K562 (cell line): ENCODE results near the gene TMEM81. TPM values are rescaled to one million over a fixed set of nuclear protein-coding genes. Genes with fewer than 3 reads are reported as not detected.

Experiments
- ATAC-seq: fragments of 200-7000 bp; cut with Tn5 transposase; 3 replicates; pipeline ENCODE4 v1.9.1; 2020; ENCODE audit warnings: moderate library complexity
- BruUV-seq: library from RNA; stranded (reverse); fragments of 400-500 nt; replicated peaks from 2 replicates; lab custom pipeline; 2021; lab: Mats Ljungman, UMichigan
- CTCF ChIA-PET: fragments of 300-600 bp; formaldehyde crosslinking; extraction: SDS; loops from one replicate; lab custom pipeline; 2021; ENCODE audit warnings: low intra/inter-chr PET ratio; lab: Yijun Ruan, JAX
- POLR2A ChIA-PET: fragments of 300-600, 350-650 bp; sonication (Branson Sonifier 250); formaldehyde crosslinking; extraction: SDS; loops from one replicate; lab custom pipeline; 2021; ENCODE audit warnings: antibody characterized with exemption, inconsistent platforms; lab: Yijun Ruan, JAX
- DNase-seq, 4 experiments: peaks; one replicate each; pipeline versions ENCODE4 v3.0.0 to v3.0.0-alpha.2; 2011 to 2018; ENCODE audit warnings: low spot score in 3 of 4, mixed read lengths in 3 of 4; ENCODE audit errors: extremely low read depth in 1 of 4
- FAIRE-seq: peaks from 2 replicates; lab custom pipeline; 2011; peaks lifted over from hg19 to GRCh38; lab: Jason Lieb, UNC
- H2AFZ ChIP-seq: 2 replicates; pipeline ENCODE4 v1.6.0; 2011; ENCODE audit warnings: low read depth, low read length, control low read depth, inconsistent platforms
- H3K27ac ChIP-seq: fragments of 200-600 bp; 3 replicates; pipeline ENCODE4 v1.8.0; 2011; ENCODE audit warnings: low read depth, mild to moderate bottlenecking, control low read depth, inconsistent platforms, low read length, moderate library complexity, mixed read lengths; ENCODE audit errors: extremely low read depth
- H3K27me3 ChIP-seq, 2 experiments: fragments of 300-600 bp in 1 of 2; 2 replicates in 1 of 2; 3 replicates in 1 of 2; pipeline versions ENCODE4 v1.6.0 to v1.8.0; 2011; ENCODE audit warnings: inconsistent platforms in 2 of 2, low read length in 2 of 2, mild to moderate bottlenecking in 1 of 2, mixed read lengths in 1 of 2, moderate library complexity in 1 of 2; ENCODE audit not compliant: control insufficient read depth in 2 of 2, insufficient read depth in 2 of 2
- H3K36me3 ChIP-seq: fragments of 300-600 bp; 3 replicates; pipeline ENCODE4 v1.8.0; 2011; ENCODE audit warnings: mild to moderate bottlenecking, low read length, inconsistent platforms; ENCODE audit not compliant: control insufficient read depth, insufficient read depth
- H3K4me1 ChIP-seq, 2 experiments: fragments of 200-600 bp in 1 of 2; replicated peaks in 1 of 2; 2 replicates in 1 of 2; 3 replicates in 1 of 2; pipeline versions ENCODE4 v1.5.1 to v1.8.0; 2011; ENCODE audit warnings: inconsistent platforms in 2 of 2, low read length in 2 of 2, mild to moderate bottlenecking in 1 of 2, mixed read lengths in 1 of 2, moderate library complexity in 1 of 2; ENCODE audit not compliant: control insufficient read depth in 2 of 2, insufficient read depth in 2 of 2
- H3K4me2 ChIP-seq: 2 replicates; pipeline ENCODE4 v1.6.1; 2011; ENCODE audit warnings: low read length, control low read depth, inconsistent platforms, mixed read lengths; ENCODE audit not compliant: insufficient read depth
- H3K4me3 ChIP-seq: fragments of 200-600 bp; sonication (generic), shearing (Covaris generic); 2 replicates; pipeline ENCODE4 v1.5.1; 2016; ENCODE audit warnings: control low read depth, inconsistent platforms
- H3K79me2 ChIP-seq: fragments of 200-600 bp; 3 replicates; pipeline ENCODE4 v1.8.0; 2011; ENCODE audit warnings: low read length, inconsistent platforms; ENCODE audit not compliant: control insufficient read depth, insufficient read depth
- H3K9ac ChIP-seq, 2 experiments: 2 replicates each; pipeline versions ENCODE4 v1.6.0 to v1.6.1; 2011; ENCODE audit warnings: low read depth in 2 of 2, low read length in 2 of 2, control low read depth in 1 of 2, inconsistent platforms in 1 of 2, mild to moderate bottlenecking in 1 of 2, mixed read lengths in 1 of 2; ENCODE audit not compliant: insufficient read depth in 1 of 2
- H3K9me1 ChIP-seq: one replicate; pipeline ENCODE4 v1.6.0; 2011; ENCODE audit warnings: inconsistent platforms, mild to moderate bottlenecking, low read length, moderate library complexity; ENCODE audit not compliant: control insufficient read depth, insufficient read depth
- H3K9me3 ChIP-seq: replicated peaks from 2 replicates; pipeline ENCODE4 v1.5.1; 2011; ENCODE audit warnings: low read depth, low read length, inconsistent platforms; ENCODE audit not compliant: control insufficient read depth, insufficient read depth
- H4K20me1 ChIP-seq: replicated peaks from 2 replicates; pipeline ENCODE4 v1.6.1; 2011; ENCODE audit warnings: low read length, inconsistent platforms, mixed read lengths; ENCODE audit not compliant: control insufficient read depth, insufficient read depth
- BCOR ChIP-seq: fragments of 450-650 bp; IDR thresholded peaks from 2 replicates; pipeline ENCODE4 v1.6.1; 2016
- BMI1 ChIP-seq: fragments of 150-350 bp; IDR thresholded peaks from 2 replicates; pipeline ENCODE4 v1.6.1; 2014; ENCODE audit warnings: low read length
- CXXC5 ChIP-seq: fragments of 250-450 bp; sonication (Bioruptor Pico); IDR thresholded peaks from 2 replicates; pipeline ENCODE4 v1.8.0; 2022; ENCODE audit warnings: inconsistent platforms, mild to moderate bottlenecking, moderate library complexity
- HDAC2 ChIP-seq: fragments of 450-650 bp; IDR thresholded peaks from 2 replicates; pipeline ENCODE4 v1.6.1; 2016; ENCODE audit warnings: mild to moderate bottlenecking
- NCOA2 ChIP-seq, 2 experiments: fragments of 450-650 bp; IDR thresholded peaks; 2 replicates each; pipeline ENCODE4 v1.6.1; 2018; ENCODE audit warnings: mild to moderate bottlenecking in 2 of 2, moderate library complexity in 1 of 2; ENCODE audit not compliant: partially characterized antibody in 2 of 2
- RBM25 ChIP-seq: fragments of 200-400 bp; formaldehyde crosslinking; IDR thresholded peaks from 2 replicates; pipeline ENCODE4 v1.6.1; 2018; ENCODE audit warnings: low read length, low read depth, moderate library complexity; ENCODE audit not compliant: severe bottlenecking
- RCOR1 ChIP-seq, 2 experiments: IDR thresholded peaks; 2 replicates each; pipeline ENCODE4 v1.6.1; 2012; ENCODE audit warnings: low read depth in 2 of 2, low read length in 2 of 2, borderline replicate concordance in 1 of 2, improper control_type of control experiment in 1 of 2
- TAF15 ChIP-seq: fragments of 200-400 bp; formaldehyde crosslinking; IDR thresholded peaks from 2 replicates; pipeline ENCODE4 v1.6.1; 2017; ENCODE audit warnings: mild to moderate bottlenecking, low read depth, low read length, moderate library complexity
- ZNF24 ChIP-seq: fragments of 450-650 bp; IDR thresholded peaks from 2 replicates; pipeline ENCODE4 v1.6.1; 2016
- WGBS: fragments of 100-300 bp; shearing (Covaris generic); methylation state at CpG from one replicate; pipeline ENCODE4 v1.1.6; 2016; ENCODE audit warnings: low coverage, mixed read lengths; ENCODE audit not compliant: insufficient coverage; ENCODE audit errors: missing lambda C conversion rate; 5-methylcytosine and 5-hydroxymethylcytosine counted together
- in situ Hi-C: fragments of 300-500 bp; cut with MboI; formaldehyde crosslinking; loops from 4 replicates; pipeline ENCODE4 v1.15.0; 2018; ENCODE audit warnings: inconsistent platforms, mixed read lengths
- intact Hi-C: fragments of 100-400 bp; cut with micrococcal nuclease; formaldehyde crosslinking; loops from 2 replicates; pipeline ENCODE4 v1.14.2; 2022
- polyA plus RNA-seq, 8 experiments: library from polyadenylated mRNA; depleted of rRNA in 4 of 8; stranded (reverse) in 5 of 8; unstranded in 3 of 8; fragments of >200 nt; fragmentation: Nextera tagmentation in 2 of 8; fragmentation: Illumina TruSeq in 1 of 8; extraction: Ambion mirVana in 2 of 8; extraction: Trizol in 1 of 8; gene quantifications; 2 replicates each; pipeline versions ENCODE4 v1.2.1 to v1.2.3, GENCODE V29; 2011 to 2014; ENCODE audit warnings: inconsistent platforms in 1 of 8, missing spikeins in 1 of 8
- total RNA-seq, 7 experiments: library from RNA; depleted of rRNA in 6 of 7; stranded (reverse); fragments of >200 nt in 6 of 7; fragmentation: Illumina TruSeq in 2 of 7; extraction: Trizol in 2 of 7; gene quantifications; 2 replicates each; pipeline versions ENCODE4 v1.2.1 to v1.2.3, GENCODE V29; 2011 to 2021; ENCODE audit warnings: low replicate concordance in 1 of 7

Gene TMEM81
- total and polyA plus RNA-seq, 9 of the 15 experiments (the other 6 are each of a cell fraction or from before 2014, with no cell fraction given): 3.2 to 6.1 (median 4.4) TPM

DNA sequence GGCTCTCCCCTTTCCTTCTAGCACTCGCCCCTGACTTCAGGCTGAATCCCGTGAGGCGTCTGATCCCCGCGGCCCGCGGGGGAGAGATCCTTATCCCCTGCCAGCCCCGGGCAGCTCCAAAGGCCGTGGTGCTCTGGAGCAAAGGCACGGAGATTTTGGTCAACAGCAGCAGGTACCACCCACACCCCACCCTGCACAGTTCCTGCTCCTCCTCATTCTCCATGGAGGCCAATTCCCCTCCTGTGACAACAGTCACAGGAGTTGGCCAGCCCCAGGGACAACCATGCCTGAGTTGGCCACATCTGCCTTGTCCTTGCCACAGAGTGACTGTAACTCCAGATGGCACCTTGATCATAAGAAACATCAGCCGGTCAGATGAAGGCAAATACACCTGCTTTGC, 20.0 kb downstream of the TMEM81 start:
- ATAC-seq (no peak), DNase-seq (no peak), FAIRE-seq (no peak)
- Histone ChIP-seq H4K20me1 (peaks cover 12% of the 10 kb centered on the region), H3K36me3 (no peaks in the 10 kb centered on the region), H3K9ac (no peak overlapping the region), H3K9me3 (no peaks in the 10 kb centered on the region), H3K27me3 (peaks cover 36 to 71% of the 10 kb centered on the region in 2 experiments), H3K79me2 (no peaks in the 10 kb centered on the region), H3K27ac (no peak overlapping the region), H2AFZ (no peak overlapping the region), H3K9me1 (no peaks in the 10 kb centered on the region), H3K4me1 (peaks cover 0 to 23% of the 10 kb centered on the region in 2 experiments; a peak in 3 of 5 replicates), H3K4me2 (no peak overlapping the region), H3K4me3 (no peak overlapping the region)
- in situ Hi-C loops: loop anchor here (5.0 kb wide), 1 partner anchor 87 kb away; no protein-coding TSS in a partner anchor
- ChIA-PET POLR2A (interaction anchor here (0.7 kb wide), 1 partner anchor 268 kb away, joined by 3 read pairs; no protein-coding TSS in a partner anchor), CTCF (interaction anchor here (1.1 kb wide), 1 partner anchor 10 kb away, joined by 5 read pairs; no protein-coding TSS in a partner anchor)
- WGBS: under 1% methylated on average over 11 of the region's 11 CpGs
- TF ChIP-seq CXXC5 (0 out of 2 replicates have a peak, but pooled peaks have one; percentile 14), TAF15 (no peak)
- intact Hi-C loops: loop anchor here (10.0 kb wide), 1 partner anchor 260 kb away; no protein-coding TSS in a partner anchor
- no TSS peak for BruUV-seq

DNA sequence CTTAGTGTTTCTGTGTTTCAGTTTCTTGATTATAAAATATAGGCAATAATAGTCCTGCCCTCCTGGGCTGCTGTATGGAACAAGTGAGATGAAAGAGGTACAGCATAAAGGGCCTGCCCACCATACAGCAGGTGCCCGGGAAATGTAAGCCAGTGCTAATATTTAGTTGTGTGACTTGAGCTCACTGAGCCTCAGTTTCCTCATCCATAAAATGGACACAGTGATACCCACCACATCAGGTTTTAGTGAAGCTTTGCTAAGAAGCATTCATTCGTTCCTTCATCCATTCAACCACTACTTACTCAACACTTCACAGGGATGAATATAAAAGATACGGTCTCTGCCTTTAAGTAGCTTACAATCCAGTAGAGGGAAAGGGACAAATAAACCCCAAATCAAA, 21.4 kb downstream of the TMEM81 start:
- POLR2A ChIA-PET: interaction anchor here (0.6 to 2.0 kb wide), 7 partner anchors 8 to 201 kb away, joined by 3 to 11 read pairs (median 4); no protein-coding TSS in a partner anchor
- Histone ChIP-seq H4K20me1 (peaks cover 17% of the 10 kb centered on the region), H2AFZ (no peak overlapping the region), H3K27me3 (peaks cover 38 to 74% of the 10 kb centered on the region in 2 experiments), H3K36me3 (no peaks in the 10 kb centered on the region), H3K9me1 (no peaks in the 10 kb centered on the region), H3K79me2 (no peaks in the 10 kb centered on the region), H3K4me2 (no peak overlapping the region), H3K27ac (no peak overlapping the region), H3K4me3 (no peak overlapping the region), H3K4me1 (peaks cover 0 to 23% of the 10 kb centered on the region in 2 experiments; a peak in 3 of 5 replicates), H3K9ac (no peak overlapping the region), H3K9me3 (no peaks in the 10 kb centered on the region)
- DNase-seq (no peak), FAIRE-seq (peak; percentile 11), ATAC-seq (no peak)
- TF ChIP-seq RBM25: peak; percentile 92
- peak; percentile 82 for TF ChIP-seq BCOR
- TF ChIP-seq RCOR1 (IDR thresholded peaks at IDR 0.05; ENCODE audit: borderline replicate concordance in 1 of 2, low read depth in 2 of 2, low read length in 2 of 2): 0 out of 4 replicates have a peak, but pooled peaks of 1 of the 2 experiments have one; percentile 28
- TF ChIP-seq BMI1: no peak
- no peak for TF ChIP-seq NCOA2 (IDR thresholded peaks at IDR 0.05; ENCODE audit: partially characterized antibody in 2 of 2)
- TF ChIP-seq HDAC2: peak; percentile 26; the same call in 1 of the 2 replicates
- peak; percentile 10; the same call in 1 of the 2 replicates for TF ChIP-seq ZNF24
- no TSS peak for BruUV-seq
- in situ Hi-C loops (loop anchor here (5.0 kb wide), 1 partner anchor 86 kb away; no protein-coding TSS in a partner anchor), intact Hi-C loops (loop anchor here (1.0 to 10.0 kb wide), 2 partner anchors 193 to 258 kb away; no protein-coding TSS in a partner anchor)
- 0% methylated on average over 3 of the region's 3 CpGs for WGBS
- CTCF ChIA-PET: no interaction called here
